Inferior parietal cortex (tissue), 1 donor: ENCODE data around the gene SETX.

Source experiments
- DNase-seq: peaks from one replicate; pipeline ENCODE4 v3.0.0-alpha.2; 2016; ENCODE audit errors: extremely low spot score

The SETX gene

DNA sequence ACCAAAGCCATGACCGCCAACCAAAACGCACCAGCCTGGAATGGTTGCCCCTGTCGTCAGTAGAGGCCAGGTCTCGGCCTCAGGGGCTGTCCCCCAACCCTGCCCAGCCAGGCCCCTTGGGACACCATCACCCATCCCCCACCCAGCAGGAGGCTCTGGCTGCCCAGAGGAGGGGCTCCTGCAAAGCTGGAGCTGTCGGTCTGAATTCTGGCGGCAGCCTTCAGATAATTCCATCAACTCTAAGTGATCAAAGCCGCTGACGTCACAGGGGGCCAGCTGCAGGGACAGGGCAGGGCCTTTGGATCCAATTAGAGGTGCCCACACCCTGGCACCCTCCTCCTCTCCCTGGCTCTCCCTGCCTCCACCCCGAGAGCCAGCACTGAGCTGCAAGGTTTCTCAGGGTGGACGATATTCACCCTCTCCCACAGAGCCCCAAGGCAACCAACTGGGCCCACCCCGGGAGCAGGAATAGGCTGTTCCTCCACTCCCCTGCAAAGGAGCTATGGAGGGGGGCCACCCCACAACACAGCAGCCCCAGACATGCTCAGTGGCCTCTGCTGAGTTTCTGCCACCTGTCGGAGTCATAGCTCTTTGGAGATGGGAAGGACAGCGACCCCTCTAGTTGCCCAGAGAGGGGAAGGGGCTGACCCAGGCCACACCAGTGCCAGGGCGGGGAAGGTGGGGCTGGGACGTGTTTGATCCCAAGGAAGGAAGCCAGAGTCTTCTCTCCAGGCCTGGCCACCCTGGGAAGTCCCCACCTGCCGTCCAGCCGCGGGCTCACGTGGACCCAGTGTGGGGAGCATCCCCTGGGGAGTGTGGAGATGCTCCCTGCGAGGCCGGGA lies 114.6 kb downstream of the SETX start:
- no peak for DNase-seq

- DNase-seq, result no peak
Measured at GRCh38 chr9:132239518-132239917, 115.3 kb downstream of the SETX start.

GRCh38 chr9:132238992-132239391 lies 115.8 kb downstream of the SETX start:
- no peak for DNase-seq

DNA sequence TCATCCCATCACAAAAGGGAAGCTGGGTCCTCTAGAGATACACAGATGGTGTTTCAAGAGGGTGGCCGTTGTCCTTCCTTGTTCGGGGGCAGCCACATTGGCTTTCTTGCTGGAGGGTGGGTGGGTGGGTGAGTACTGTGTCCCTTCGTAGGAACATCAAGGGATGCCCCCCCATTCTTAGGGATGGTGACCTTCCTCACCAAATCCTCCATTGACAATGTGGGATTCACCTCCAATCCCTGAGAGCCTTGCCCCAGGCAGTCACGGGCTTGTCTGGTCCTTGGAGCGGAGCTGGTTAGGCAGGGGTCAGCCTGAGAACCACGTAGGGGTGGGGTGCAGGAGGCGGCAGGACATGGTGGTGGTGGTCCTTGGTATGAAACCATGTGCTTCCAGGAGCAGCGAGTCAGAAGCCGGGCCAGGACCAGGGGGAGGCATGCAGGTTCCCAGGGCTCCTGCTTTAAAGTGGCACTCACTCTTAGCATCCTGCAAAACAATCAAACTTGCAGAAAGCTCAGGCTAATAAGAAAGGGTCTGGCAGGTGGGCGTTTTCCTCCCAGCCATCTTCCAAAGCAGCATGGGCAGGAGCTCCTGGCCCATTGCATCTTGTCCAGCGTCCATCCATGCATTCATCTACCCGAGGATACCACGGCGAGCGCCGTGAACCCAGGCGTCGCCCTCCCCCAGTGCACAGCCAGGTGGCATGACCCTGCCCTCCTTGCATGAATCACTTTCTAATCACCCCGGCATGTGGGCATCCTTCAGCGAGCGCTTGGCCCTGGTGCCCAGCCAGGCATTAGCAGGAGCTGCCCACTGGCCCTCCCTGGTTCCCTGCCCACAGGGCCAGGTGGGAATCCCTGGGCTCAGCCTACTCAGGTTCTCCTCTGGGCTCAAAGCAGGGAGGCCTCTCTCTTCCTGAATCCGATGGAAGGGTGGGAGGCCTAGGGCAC lies 116.5 kb downstream of the SETX start:
- no peak for DNase-seq

- DNase-seq, result no peak
Measured at GRCh38 chr9:132237481-132237880, 117.3 kb downstream of the SETX start.

DNA sequence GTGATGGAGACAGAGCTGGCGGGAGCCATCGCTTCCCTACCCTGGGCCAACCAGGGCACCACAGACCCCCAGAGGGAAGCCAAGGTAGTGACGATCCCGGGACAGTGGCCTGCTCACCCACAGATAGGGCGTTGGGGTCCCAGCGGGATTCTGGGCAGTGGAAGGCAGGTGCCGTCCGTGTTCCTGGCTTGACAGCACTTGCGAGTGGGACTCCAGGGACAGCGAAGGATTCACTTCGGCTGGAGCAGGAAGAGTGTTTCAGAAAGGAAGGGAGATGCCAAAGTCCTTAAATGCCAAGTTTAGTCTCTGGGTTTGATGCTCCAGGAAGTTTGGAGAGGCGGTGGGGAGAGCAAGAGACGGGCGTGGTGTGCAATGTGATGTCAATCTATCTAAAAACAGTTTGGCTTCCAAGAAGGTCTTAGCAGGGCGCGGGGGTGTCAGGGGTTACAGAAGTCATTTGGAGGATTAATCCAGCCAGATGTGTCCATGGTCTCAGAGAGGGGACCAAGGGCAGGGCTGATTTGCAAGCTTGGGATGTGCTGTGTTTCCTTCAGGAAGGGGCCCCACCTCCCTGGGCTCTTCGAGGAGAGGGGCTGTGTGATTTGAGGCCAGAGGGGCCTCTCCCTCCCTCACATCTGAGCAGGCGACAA lies 118.0 kb downstream of the SETX start:
- DNase-seq, result no peak

- DNase-seq, result peak; percentile 88
Measured at GRCh38 chr9:132235894-132236661, 118.7 kb downstream of the SETX start.

DNA sequence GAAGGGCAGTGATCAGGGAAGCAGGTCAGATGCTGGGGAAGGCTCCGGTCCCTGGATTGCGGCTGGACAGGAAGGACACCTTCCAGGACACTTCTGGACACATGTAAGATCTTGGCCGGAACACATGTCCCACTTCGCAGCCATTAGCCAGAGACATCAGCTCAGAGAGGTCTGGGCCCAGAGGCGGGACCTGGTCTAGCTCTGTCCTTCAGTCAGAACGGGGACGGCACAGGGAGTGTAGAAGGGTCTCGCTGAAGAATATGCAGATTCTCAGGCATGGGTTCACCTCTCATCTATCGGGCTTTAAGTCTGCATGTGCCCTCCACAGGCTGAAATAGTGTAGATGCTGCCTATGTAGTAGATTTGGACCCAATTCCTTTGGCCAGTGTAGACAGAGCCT lies 119.7 kb downstream of the SETX start:
- no peak for DNase-seq

GRCh38 chr9:132234535-132234934 lies 120.3 kb downstream of the SETX start:
- DNase-seq, result no peak

DNA sequence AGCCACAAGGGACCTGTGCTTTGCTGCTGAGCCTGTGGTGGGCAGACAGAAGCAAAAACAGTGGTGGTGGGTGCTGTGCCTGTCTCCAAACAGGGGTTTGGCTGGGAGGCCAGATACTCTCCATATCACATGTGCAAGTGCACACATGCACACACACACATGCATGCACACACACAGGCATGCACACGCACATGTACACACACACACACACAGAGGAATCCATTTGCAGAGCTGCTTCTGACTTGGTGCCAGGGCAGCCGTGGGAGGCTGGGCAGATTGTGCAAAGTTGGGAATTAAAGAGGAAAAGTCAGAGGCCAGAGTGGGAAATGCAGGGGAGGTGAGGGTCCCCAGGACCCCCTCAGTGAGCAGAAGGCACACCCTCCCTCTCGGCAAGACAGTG lies 121.6 kb downstream of the SETX start:
- no peak for DNase-seq

- no peak for DNase-seq
Measured at GRCh38 chr9:132232522-132232921, 122.3 kb downstream of the SETX start.

DNA sequence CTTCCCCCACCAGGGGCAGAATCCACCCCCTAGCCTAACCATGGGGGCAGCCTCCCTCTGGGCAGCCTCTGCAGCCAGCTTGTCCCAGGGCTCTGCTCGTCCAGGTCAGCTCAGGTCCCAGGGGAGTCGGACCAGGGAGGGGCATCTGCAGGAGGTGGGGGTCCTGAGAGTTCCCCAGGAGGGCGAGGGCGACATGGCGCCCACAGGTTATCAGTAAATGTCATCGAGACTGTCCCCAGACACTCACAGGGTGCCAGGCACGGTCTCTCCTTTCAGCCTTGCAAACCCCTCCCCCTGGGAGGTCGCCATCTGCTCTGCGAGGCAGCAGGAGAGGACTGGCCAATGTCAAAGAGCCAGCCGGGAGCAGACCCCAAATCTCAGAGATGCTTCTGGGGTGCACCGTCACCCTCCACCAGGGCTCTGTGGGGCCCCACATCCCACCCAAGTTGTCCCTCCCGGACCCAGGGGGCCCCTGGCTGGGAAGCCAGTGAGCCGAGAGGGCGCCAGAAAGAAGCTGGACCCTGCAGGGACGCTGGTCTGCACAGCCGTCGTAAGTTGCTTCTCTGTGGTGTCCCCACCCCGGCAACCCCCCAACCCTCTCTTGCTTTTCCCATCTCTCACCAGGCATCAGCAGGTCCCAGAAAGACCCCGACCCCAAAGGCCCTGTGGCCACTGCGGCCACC lies 123.6 kb downstream of the SETX start:
- DNase-seq, result no peak

DNA sequence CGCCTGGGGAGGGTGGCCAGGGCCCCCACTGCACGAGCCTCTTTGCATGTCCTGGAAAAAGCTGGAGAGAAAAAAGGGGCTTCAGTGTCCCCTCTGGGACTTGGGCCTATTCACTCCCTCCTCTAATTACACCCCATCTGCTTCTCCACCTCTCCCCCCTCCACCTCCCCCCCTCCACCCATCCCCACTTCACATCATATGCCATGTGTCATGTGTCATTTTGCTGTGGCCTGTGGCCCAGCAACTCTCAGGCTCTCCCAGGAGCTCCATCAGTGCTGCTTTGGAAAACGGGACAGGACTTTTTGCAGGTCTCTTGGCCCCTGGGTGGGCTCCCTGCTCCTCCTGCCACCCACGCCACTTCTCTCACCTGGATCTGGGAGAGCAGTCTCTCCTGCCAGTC lies 124.2 kb downstream of the SETX start:
- no peak for DNase-seq

DNA sequence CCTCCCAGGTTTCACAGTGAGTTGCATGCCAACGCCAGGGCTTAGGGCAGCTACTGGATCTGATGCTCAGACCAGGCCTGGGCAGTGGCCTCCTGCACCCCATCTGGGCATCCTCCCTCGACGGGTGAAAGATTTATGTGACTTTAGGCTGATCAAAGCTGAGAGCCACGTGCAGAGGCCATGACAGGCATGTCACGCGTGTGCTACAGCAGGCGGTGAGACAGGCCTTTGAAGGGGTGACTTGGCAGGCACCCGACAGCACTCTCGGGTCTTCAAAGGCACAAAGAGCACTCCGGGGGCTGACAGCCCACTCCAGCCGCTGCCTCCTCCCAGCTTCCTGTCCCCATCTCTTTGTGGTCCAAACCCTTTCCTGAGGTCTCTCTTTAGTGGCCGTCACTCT lies 126.7 kb downstream of the SETX start:
- no peak for DNase-seq

DNA sequence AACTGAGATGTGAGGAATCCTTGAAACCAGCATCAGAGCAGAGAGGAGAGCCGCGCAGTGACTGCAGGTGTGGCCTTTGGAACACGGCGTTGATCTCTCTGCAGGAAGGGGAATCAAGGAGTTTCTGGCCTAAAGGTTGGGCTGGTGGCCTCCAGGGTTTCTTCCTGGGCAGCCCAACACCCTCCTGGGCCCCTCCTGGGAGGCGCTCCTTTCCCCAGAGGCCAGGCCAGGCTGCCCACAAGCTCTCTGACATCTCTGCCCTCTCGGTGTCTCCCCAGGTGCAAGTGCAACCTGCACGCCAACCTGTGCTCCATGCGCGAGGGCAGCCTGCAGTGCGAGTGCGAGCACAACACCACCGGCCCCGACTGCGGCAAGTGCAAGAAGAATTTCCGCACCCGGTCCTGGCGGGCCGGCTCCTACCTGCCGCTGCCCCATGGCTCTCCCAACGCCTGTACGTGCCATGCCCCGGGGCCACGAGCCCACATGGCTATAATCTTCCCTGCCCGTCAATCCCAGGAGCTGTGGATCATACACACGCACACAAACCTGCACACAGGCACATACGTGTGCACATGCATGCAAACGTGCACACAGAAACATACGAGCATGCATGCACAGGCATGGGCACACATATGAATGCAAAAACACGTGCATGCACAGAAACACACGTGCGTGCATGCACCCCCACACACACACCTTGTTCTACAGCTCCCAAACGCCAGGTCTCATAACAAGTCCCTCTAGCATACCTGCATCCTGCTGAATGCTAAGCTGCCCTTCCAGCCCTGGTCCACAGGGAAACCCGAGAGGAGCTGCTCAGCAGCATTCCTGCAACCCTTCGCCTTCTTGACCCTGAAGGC lies 128.0 kb downstream of the SETX start:
- no peak for DNase-seq

DNA sequence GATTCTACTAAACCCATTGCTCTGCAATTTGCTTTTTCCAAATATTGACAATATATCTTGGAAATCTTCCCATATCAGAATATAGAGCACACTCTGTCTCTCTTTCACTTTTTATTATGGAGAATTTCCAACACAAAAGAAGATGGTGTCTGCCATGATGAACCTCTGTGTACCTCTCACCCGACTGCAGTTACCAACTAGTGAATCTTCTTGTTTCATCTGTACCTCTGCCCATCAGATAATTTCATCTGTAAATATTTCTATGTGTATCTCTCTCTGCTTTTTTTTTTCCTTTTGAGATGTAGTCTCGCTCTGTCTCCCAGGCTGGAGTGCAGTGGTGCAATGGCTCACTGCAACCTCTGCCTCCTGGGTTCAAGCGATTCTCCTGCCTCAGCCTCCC lies 130.1 kb downstream of the SETX start:
- no peak for DNase-seq

- no peak for DNase-seq
Measured at GRCh38 chr9:132221941-132222340, 132.8 kb downstream of the SETX start.

GRCh38 chr9:132218208-132218607 lies 136.6 kb downstream of the SETX start:
- DNase-seq, result no peak

DNA sequence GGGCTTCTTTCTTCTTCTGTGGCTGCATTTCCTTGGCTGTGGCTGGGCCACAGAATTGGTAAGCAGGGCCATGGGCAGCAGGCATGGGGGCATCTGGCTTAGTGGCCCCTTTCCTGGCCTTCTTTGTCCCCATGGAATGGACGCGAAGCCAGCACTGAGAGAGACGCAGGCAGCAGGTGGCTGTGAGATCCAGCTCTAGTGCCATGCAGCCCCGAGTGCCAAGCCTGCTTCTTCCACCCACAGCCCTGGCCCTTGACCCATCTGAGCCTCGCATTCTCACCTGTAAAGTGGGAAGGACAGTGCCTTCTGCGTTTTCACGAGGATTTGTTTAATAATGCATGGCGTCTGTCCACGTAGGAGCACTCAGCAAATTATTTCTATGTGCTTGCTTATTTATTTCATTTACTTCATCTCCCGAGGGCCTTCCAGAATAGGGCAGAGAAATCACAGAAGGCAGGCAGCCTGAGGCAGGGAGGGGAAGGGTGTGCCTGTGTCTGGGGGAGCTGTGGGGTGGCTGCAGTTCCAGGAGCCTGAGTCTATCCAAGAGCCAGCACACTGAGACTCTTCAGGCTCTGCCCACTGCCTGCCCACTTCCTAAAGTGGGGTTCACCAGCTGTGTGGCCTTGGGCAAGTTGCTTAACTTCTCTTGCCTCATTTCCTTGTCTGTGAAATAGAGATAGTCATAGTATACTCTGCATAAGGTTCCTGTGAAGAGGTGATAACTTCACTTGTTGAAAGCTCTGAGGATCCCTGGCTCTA lies 137.7 kb downstream of the SETX start:
- no peak for DNase-seq
